GM10248 (cell line): Measurements from ENCODE around the gene DYSF.

Experiments
- CTCF ChIA-PET: fragments of 300-600 bp; sonication (Branson Sonifier 250); formaldehyde crosslinking; extraction: SDS; loops from one replicate; lab custom pipeline; 2021; ENCODE audit warnings: antibody characterized with exemption; lab: Yijun Ruan, JAX
- POLR2A ChIA-PET: fragments of 350-650 bp; sonication (Branson Sonifier 250); formaldehyde crosslinking; extraction: SDS; loops from one replicate; lab custom pipeline; 2020; ENCODE audit warnings: antibody characterized with exemption; lab: Yijun Ruan, JAX
- DNase-seq: peaks from one replicate; pipeline ENCODE4 v3.0.0; 2012; ENCODE audit errors: extremely low spot score
- TF ChIP-seq, protein P1 (sequence below): IDR thresholded peaks from 2 replicates; pipeline ENCODE4 v1.5.1; 2012; ENCODE audit warnings: mild to moderate bottlenecking, low read depth; ENCODE audit errors: extremely low read depth, missing control alignments, control extremely low read depth

DYSF gene

DNA sequence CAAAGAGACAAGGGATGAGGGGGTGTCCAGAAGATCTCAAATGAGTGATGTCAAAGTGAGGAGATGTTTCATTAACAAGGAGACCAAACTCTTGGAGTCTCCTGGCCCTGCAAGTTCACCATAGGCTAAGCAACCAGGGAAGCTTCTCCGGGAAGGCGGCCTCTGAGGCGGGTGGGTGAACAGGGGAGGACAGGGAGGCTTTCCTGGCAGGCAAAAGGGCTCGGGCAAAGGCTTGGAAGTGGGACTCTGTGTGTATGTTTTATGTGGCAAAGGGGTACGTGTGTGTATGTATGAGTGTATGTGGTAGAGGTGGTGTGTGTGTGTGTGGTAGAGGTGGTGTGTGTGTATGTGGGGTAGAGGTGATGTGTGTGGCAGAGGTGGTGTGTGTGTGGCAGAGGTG, 163.9 kb downstream of the DYSF start:
- CTCF ChIA-PET = no interaction called here
- POLR2A ChIA-PET = no interaction called here

DNA sequence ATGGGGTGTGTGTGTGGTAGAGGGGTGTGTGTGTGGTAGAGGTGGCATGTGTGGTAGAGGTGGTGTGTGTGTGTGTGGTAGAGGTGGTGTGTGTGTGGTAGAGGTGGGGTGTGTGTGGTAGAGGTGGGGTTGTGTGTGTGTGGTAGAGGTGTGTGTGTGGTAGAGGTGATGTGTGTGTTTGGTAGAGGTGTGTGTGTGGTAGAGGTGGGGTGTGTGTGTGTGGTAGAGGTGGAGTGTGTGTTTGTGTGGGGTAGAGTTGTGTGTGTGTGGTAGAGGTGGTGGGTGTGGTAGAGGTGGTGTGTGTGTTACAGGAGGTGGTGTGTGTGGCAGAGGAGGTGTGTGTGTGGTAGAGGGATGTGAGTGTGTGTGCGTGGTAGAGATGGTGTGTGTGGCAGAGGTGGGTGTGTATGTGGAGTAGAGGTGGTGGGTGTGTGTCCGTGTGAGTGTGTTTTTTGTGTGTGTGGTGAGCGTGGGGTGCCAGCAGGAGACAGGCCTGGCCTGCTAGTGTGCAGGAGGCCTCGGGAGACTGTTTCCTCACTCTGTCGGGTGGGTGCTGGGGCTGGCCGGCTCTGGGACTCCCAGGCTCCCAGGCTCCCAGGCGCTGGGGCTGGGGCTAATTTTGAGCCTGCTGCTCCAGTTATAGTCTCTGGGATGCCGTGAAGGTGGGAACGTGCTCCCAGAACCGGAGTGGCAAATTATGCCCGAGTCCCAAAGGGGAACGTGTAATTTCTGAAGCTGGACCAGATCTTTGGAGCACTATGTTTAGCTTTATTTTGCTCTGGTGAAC, 165.2 kb downstream of the DYSF start:
- POLR2A ChIA-PET = no interaction called here
- CTCF ChIA-PET = no interaction called here

More for the DNA sequence above, 163.9 kb downstream of the DYSF start:
- TF ChIP-seq, protein P1, sequence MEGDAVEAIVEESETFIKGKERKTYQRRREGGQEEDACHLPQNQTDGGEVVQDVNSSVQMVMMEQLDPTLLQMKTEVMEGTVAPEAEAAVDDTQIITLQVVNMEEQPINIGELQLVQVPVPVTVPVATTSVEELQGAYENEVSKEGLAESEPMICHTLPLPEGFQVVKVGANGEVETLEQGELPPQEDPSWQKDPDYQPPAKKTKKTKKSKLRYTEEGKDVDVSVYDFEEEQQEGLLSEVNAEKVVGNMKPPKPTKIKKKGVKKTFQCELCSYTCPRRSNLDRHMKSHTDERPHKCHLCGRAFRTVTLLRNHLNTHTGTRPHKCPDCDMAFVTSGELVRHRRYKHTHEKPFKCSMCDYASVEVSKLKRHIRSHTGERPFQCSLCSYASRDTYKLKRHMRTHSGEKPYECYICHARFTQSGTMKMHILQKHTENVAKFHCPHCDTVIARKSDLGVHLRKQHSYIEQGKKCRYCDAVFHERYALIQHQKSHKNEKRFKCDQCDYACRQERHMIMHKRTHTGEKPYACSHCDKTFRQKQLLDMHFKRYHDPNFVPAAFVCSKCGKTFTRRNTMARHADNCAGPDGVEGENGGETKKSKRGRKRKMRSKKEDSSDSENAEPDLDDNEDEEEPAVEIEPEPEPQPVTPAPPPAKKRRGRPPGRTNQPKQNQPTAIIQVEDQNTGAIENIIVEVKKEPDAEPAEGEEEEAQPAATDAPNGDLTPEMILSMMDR = no peak
- DNase-seq = no peak

DNA sequence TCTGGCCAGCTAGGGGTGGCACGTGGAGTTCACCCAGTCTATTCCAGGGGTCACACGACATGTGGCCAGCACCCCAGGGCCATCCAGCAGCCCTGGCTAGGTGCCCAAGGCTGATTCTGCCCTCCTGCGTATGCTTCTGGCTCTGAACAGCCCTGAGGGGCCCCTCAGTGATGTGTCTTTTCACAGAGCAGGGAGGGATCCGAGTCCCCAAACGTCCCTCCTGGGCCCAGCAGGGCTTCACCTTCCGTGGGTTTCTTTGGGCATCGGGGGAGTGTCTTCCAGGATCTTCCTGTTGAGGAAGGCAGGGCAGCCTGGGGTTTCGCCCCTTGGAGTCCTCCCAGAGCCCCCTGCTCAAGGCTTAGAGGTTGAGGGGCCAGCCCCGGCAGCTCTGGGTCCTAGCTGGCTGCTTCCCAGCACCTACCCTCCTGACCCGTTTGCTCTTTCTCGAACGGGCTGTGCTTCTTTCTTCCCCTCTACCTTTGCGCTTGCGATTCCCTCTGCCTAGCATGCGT, 165.9 kb downstream of the DYSF start:
- POLR2A ChIA-PET = no interaction called here
- DNase-seq = no peak
- CTCF ChIA-PET = no interaction called here
- TF ChIP-seq, protein P1 = no peak

More for the DNA sequence above, 165.2 kb downstream of the DYSF start:
- DNase-seq = no peak
- TF ChIP-seq, protein P1 = no peak

DNA sequence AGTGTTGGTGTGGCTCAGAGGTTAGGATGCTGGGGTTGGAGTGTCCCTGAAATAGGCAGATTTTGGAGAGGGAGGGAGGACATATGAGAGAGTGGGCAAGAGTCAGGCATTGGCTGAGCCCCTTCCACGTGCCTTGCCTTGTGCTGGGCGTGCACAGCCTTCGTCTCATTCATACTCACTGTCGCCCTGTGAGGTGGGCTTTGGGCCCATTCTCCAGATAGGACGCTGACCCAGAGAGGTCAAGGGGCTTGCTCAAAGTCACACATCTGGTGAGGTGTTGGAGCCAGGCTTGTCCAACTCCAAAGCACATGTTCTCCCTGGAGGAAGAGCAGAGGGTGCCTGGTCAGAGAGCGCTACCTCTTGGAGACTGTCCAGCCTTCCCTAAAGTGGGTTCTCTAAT, 166.8 kb downstream of the DYSF start:
- TF ChIP-seq, protein P1 = no peak
- DNase-seq = no peak
- ChIA-PET CTCF (no interaction called here), POLR2A (no interaction called here)

DNA sequence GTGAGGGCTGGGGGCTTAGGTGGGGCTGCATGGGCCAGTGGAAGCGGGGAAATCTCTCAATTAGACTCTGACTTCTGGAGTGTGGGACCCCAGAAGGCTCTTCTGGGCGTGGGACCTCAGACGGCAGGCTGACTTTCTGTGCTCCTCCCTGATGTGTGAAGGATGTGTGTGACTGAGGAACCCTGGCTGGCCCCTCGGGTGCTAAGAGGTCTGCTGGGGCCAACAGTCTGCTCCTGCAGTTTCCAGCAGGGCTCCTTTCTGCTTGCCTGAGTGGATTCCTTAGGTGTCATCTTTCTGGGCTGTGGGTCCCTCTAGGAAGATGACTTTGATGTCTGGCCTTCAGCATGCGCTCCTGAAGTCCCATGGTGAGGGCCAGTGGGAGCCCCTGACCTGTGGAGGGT, 167.5 kb downstream of the DYSF start:
- POLR2A ChIA-PET = no interaction called here
- no peak for DNase-seq
- TF ChIP-seq, protein P1 = no peak
- CTCF ChIA-PET = no interaction called here

DNA sequence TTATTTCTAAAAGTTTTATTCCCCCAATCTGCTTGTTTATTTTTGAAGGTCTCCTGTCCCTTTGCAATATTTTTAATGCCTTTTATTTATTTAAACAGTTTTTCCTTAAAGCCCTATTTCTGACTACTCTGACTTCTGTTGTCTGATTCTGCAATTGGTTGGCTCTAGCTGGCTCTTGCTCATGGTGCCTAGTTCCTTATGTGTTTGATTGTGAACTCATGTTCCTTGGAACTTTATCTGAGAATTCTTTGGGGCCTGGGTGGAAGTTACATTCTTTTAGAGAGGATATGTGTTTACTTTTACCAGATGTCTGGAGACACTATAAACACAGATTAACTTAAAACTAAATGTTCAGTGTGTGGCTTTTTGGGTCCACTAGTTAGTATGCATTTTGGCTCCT, 175.9 kb downstream of the DYSF start:
- ChIA-PET POLR2A (no interaction called here), CTCF (interaction anchor here (1.5 kb wide), 1 partner anchor 19 kb away, joined by 3 read pairs; no protein-coding TSS in a partner anchor)
- no peak for DNase-seq
- TF ChIP-seq, protein P1 = no peak
